ENCODE results near the gene ADGRL3. TPM values are rescaled to one million over a fixed set of nuclear protein-coding genes. Genes with fewer than 3 reads are reported as not detected.
"Not testable (repeated sequence)": the region's sequence is repeated elsewhere in the genome, so short reads cannot be mapped to it uniquely, and the experiment has no call there.

ADGRL3 gene
- total RNA-seq, 1 donor from 2014 or later, result 6.1 TPM

- no peaks in the 10 kb centered on the region for H3K36me3 ChIP-seq
- no peak overlapping the region for H3K4me3 ChIP-seq
- intact Hi-C loops (cut with micrococcal nuclease), result no loop called here
- no peak for TF ChIP-seq CTCF (IDR thresholded peaks at IDR 0.05; ENCODE audit: borderline replicate concordance)
- H3K27me3 ChIP-seq (ENCODE audit: low read depth), result no peaks in the 10 kb centered on the region
- no peaks in the 10 kb centered on the region for H3K4me1 ChIP-seq
- H3K9me3 ChIP-seq (replicated peaks), result peaks cover 30% of the 10 kb centered on the region
- DNase-seq, result no peak
- no peak overlapping the region for H3K27ac ChIP-seq (replicated peaks)
These were observed 562.8 kb downstream of the ADGRL3 start for GRCh38 chr4:61762722-61763627.

- Histone ChIP-seq H3K36me3 (no peaks in the 10 kb centered on the region), H3K4me3 (no peak overlapping the region), H3K4me1 (no peaks in the 10 kb centered on the region), H3K9me3 (replicated peaks) (peaks cover 23% of the 10 kb centered on the region), H3K27me3 (ENCODE audit: low read depth) (no peaks in the 10 kb centered on the region), H3K27ac (replicated peaks) (no peak overlapping the region)
- DNase-seq, result no peak
- intact Hi-C loops (cut with micrococcal nuclease), result no loop called here
- no peak for TF ChIP-seq CTCF (IDR thresholded peaks at IDR 0.05; ENCODE audit: borderline replicate concordance)
These were observed 563.6 kb downstream of the ADGRL3 start for GRCh38 chr4:61763682-61764081.

- intact Hi-C loops (cut with micrococcal nuclease); H3K27me3 ChIP-seq (ENCODE audit: low read depth); DNase-seq; H3K36me3 ChIP-seq; H3K4me1 ChIP-seq; H3K4me3 ChIP-seq; H3K27ac ChIP-seq (replicated peaks): not testable (repeated sequence)
- peaks cover 23% of the 10 kb centered on the region for H3K9me3 ChIP-seq (replicated peaks)
These were observed 564.0 kb downstream of the ADGRL3 start for GRCh38 chr4:61764090-61764489.

GRCh38 chr4:61769444-61770167, 569.5 kb downstream of the ADGRL3 start:
- H3K27me3 ChIP-seq (ENCODE audit: low read depth); intact Hi-C loops (cut with micrococcal nuclease); DNase-seq; H3K36me3 ChIP-seq; H3K4me1 ChIP-seq; H3K27ac ChIP-seq (replicated peaks); H3K9me3 ChIP-seq (replicated peaks); H3K4me3 ChIP-seq: not testable (repeated sequence)

GRCh38 chr4:61770456-61770855, 570.3 kb downstream of the ADGRL3 start:
- DNase-seq, result no peak
- no peaks in the 10 kb centered on the region for H3K9me3 ChIP-seq (replicated peaks)
- no peaks in the 10 kb centered on the region for H3K4me1 ChIP-seq
- H3K27ac ChIP-seq (replicated peaks), result no peak overlapping the region
- no peak overlapping the region for H3K4me3 ChIP-seq
- no peaks in the 10 kb centered on the region for H3K27me3 ChIP-seq (ENCODE audit: low read depth)
- TF ChIP-seq CTCF (IDR thresholded peaks at IDR 0.05; ENCODE audit: borderline replicate concordance), result no peak
- intact Hi-C loops (cut with micrococcal nuclease), result no loop called here
- H3K36me3 ChIP-seq, result no peaks in the 10 kb centered on the region

- DNase-seq, result no peak
- intact Hi-C loops (cut with micrococcal nuclease), result no loop called here
- Histone ChIP-seq H3K4me1 (no peaks in the 10 kb centered on the region), H3K9me3 (replicated peaks) (no peaks in the 10 kb centered on the region), H3K36me3 (no peaks in the 10 kb centered on the region), H3K27ac (replicated peaks) (no peak overlapping the region), H3K27me3 (ENCODE audit: low read depth) (no peaks in the 10 kb centered on the region), H3K4me3 (no peak overlapping the region)
- no peak for TF ChIP-seq CTCF (IDR thresholded peaks at IDR 0.05; ENCODE audit: borderline replicate concordance)
These were observed 570.9 kb downstream of the ADGRL3 start for GRCh38 chr4:61771056-61771455.
